A549 (cell line): Measurements from ENCODE around the gene MAP3K14. TPM values are rescaled to one million over a fixed set of nuclear protein-coding genes. Genes with fewer than 3 reads are reported as not detected.
"Not testable (repeated sequence)": the region's sequence is repeated elsewhere in the genome, so short reads cannot be mapped to it uniquely, and the experiment has no call there.

Experiments used
- ATAC-seq, 2 experiments: fragments of 200-7000 bp in 1 of 2; fragments of >200 bp in 1 of 2; cut with Nextera tagmentation in 1 of 2; cut with Tn5 transposase in 1 of 2; 3 replicates each; pipeline versions ENCODE4 v1.8.0 to v1.9.1; 2018 to 2020; ENCODE audit warnings: mild to moderate bottlenecking in 1 of 2, moderate library complexity in 1 of 2
- CTCF ChIA-PET: fragments of 300-600 bp; sonication (Branson Sonifier 250); formaldehyde crosslinking; extraction: SDS; loops from one replicate; lab custom pipeline; 2021; ENCODE audit warnings: antibody characterized with exemption, inconsistent platforms; lab: Yijun Ruan, JAX
- POLR2A ChIA-PET: fragments of 350-600 bp; formaldehyde crosslinking; extraction: SDS; loops from one replicate; lab custom pipeline; 2021; ENCODE audit warnings: antibody characterized with exemption, inconsistent platforms; lab: Yijun Ruan, JAX
- DNase-seq, 2 experiments: peaks; one replicate each; pipeline versions ENCODE4 v3.0.0 to v3.0.0-alpha.2; 2011 to 2016; ENCODE audit warnings: low read depth in 1 of 2, low spot score in 1 of 2
- FAIRE-seq: peaks from 2 replicates; lab custom pipeline; 2011; peaks lifted over from hg19 to GRCh38; lab: Jason Lieb, UNC
- H3K27ac ChIP-seq, 2 experiments: fragments of >200 bp; sonication (Bioruptor Twin); formaldehyde crosslinking; 3 replicates each; pipeline ENCODE4 v1.5.1; 2016 to 2017
- H3K4me1 ChIP-seq: fragments of >200 bp; sonication (Bioruptor Twin); formaldehyde crosslinking; 3 replicates; pipeline ENCODE4 v1.6.1; 2016
- H3K4me2 ChIP-seq: fragments of >200 bp; sonication (Bioruptor Twin); formaldehyde crosslinking; 3 replicates; pipeline ENCODE4 v1.6.1; 2016
- H3K4me3 ChIP-seq: fragments of >200 bp; sonication (Bioruptor Twin); formaldehyde crosslinking; 3 replicates; pipeline ENCODE4 v1.5.1; 2016
- H3K9me3 ChIP-seq: fragments of >200 bp; sonication (Bioruptor Twin); formaldehyde crosslinking; 3 replicates; pipeline ENCODE4 v1.6.1; 2016
- BCL3 ChIP-seq: fragments of >200 bp; sonication (Bioruptor Twin); formaldehyde crosslinking; IDR thresholded peaks from 3 replicates; pipeline ENCODE4 v1.6.1; 2016
- CHD4 ChIP-seq: fragments of 200-600 bp; sonication (generic); IDR thresholded peaks from 2 replicates; pipeline ENCODE4 v1.6.1; 2016; ENCODE audit warnings: antibody characterized with exemption, mild to moderate bottlenecking, borderline replicate concordance
- ELK1 ChIP-seq: fragments of 150-350 bp; IDR thresholded peaks from 2 replicates; pipeline ENCODE4 v1.6.1; 2014; ENCODE audit warnings: low read depth, mild to moderate bottlenecking, low read length
- HDAC2 ChIP-seq: fragments of 200-600 bp; sonication (generic); IDR thresholded peaks from 2 replicates; pipeline ENCODE4 v1.6.1; 2016
- KDM1A ChIP-seq: fragments of 200-600 bp; sonication (generic); IDR thresholded peaks from 2 replicates; pipeline ENCODE4 v1.6.1; 2016; ENCODE audit warnings: low read depth, mild to moderate bottlenecking
- KDM5A ChIP-seq: fragments of 200-600 bp; sonication (generic); IDR thresholded peaks from 2 replicates; pipeline ENCODE4 v1.6.1; 2016; ENCODE audit warnings: antibody characterized with exemption, mild to moderate bottlenecking
- MAX ChIP-seq: IDR thresholded peaks from 2 replicates; pipeline ENCODE4 v1.6.1; 2012
- POLR2A ChIP-seq: IDR thresholded peaks from 2 replicates; pipeline ENCODE4 v1.6.1; 2012; ENCODE audit warnings: mild to moderate bottlenecking, low read length
- ZC3H11A ChIP-seq: fragments of 450-650 bp; IDR thresholded peaks from 2 replicates; pipeline ENCODE4 v1.6.1; 2014; ENCODE audit warnings: antibody characterized with exemption, mild to moderate bottlenecking
- WGBS: methylation state at CpG from one replicate; pipeline ENCODE4 v1.1.6; 2017; ENCODE audit errors: missing lambda C conversion rate; 5-methylcytosine and 5-hydroxymethylcytosine counted together
- polyA plus RNA-seq, 4 experiments: library from polyadenylated mRNA; depleted of rRNA in 3 of 4; stranded (reverse); fragments of >200 nt; fragmentation: RNase III in 1 of 4; extraction: RNeasy Plus Mini Kit Qiagen cat#74134 plus additional on column Dnase treatment in 1 of 4; gene quantifications; 2 replicates in 3 of 4; 3 replicates in 1 of 4; pipeline ENCODE4 v1.2.3, GENCODE V29; 2011 to 2017
- TF ChIP-seq, protein P1 (sequence below): IDR thresholded peaks from 2 replicates; pipeline ENCODE4 v1.6.1; 2012; ENCODE audit warnings: low read depth, borderline replicate concordance
- TF ChIP-seq, protein P2 (sequence below): fragments of 450-650 bp; IDR thresholded peaks from 2 replicates; pipeline ENCODE4 v1.6.1; 2014; ENCODE audit warnings: antibody characterized with exemption
- TF ChIP-seq, protein P3 (sequence below): fragments of 250-450 bp; sonication (Bioruptor Pico); IDR thresholded peaks from 2 replicates; pipeline ENCODE4 v1.5.0; 2020; ENCODE audit warnings: low read depth, mild to moderate bottlenecking, moderate library complexity

Gene MAP3K14
- polyA plus RNA-seq, 2 of the 4 experiments (the other 2 are of a cell fraction): 9.1 to 34.5 TPM

GRCh38 chr17:45345246-45345553 is 28.4 kb upstream of the MAP3K14 start:
- Histone ChIP-seq H3K4me1 (peaks cover 32% of the 10 kb centered on the region), H3K27ac (peak overlapping the region in 1 of 2 experiments; percentile 51; a peak in 3 of 6 replicates), H3K4me2 (0 out of 3 replicates have a peak overlapping the region, but pooled peaks have one; percentile 2)
- no peak for DNase-seq
- ChIA-PET CTCF (interaction anchor here (0.8 to 3.1 kb wide), 6 partner anchors 9 to 126 kb away, joined by 3 to 14 read pairs (median 6); partner anchors contain the start of gene MAP3K14), POLR2A (interaction anchor here (0.9 to 1.1 kb wide), 2 partner anchors 27 to 28 kb away, joined by 3 to 4 read pairs; partner anchors contain the start of gene MAP3K14)
- no peak for FAIRE-seq
- no peak for ATAC-seq
- WGBS: 66% methylated on average over 3 of the region's 3 CpGs
- TF ChIP-seq KDM1A (no peak), MAX (0 out of 2 replicates have a peak, but pooled peaks have one; percentile 7)
- TF ChIP-seq, all 56 proteins: peak for 1
- no peaks in the 10 kb centered on the region for H3K9me3 ChIP-seq
- no peak overlapping the region for H3K4me3 ChIP-seq

DNA sequence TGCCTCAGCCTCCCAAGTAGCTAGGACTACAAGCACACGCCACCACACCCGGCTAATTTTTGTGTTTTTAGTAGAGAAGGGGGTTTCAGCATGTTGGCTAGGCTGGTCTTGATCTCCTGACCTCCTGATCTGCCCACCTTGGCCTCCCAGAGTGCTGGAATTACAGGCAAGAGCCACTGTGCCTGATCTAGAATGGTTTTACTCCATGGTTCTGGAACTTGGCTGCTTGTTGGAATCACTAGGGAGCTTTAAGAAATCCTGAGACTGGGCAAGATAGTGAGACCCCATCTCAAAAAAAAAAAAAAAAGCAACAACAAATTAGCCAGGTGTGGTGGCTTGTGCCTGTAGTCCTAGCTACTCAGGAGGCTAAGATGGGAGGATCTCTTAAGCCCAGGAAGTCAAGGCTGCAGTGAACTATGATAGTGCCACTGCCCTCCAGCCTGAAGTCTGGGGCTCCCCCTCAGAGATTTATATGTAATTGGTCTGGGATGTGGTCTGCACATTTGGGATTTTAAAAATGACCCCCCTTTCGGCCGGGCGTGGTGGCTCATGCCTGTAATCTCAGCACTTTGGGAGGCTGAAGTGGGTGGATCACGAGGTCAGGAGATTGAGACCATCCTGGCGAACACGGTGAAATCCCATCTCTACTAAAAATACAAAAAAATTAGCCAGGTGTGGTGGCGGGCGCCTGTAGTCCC is 27.3 kb upstream of the MAP3K14 start:
- H3K9me3 ChIP-seq, DNase-seq, POLR2A ChIA-PET, ATAC-seq, H3K27ac ChIP-seq, H3K4me2 ChIP-seq, H3K4me3 ChIP-seq, FAIRE-seq: not testable (repeated sequence)
- CTCF ChIA-PET: interaction anchor here (0.7 to 3.1 kb wide), 4 partner anchors 8 to 82 kb away, joined by 3 to 14 read pairs (median 4); no protein-coding TSS in a partner anchor
- TF ChIP-seq KDM1A: 0 out of 2 replicates have a peak, but pooled peaks have one; percentile 50
- H3K4me1 ChIP-seq: peaks cover 39% of the 10 kb centered on the region
- 93% methylated on average over 10 of the region's 10 CpGs for WGBS

GRCh38 chr17:45342871-45343526 is 26.2 kb upstream of the MAP3K14 start:
- ATAC-seq (no peak), FAIRE-seq (no peak), DNase-seq (no peak)
- Histone ChIP-seq H3K9me3 (no peaks in the 10 kb centered on the region), H3K4me1 (peaks cover 39% of the 10 kb centered on the region), H3K4me3 (no peak overlapping the region), H3K4me2 (peak overlapping the region; percentile 89), H3K27ac (peak overlapping the region; percentile 89 to 91; a peak in 4 of 6 replicates)
- CTCF ChIA-PET: interaction anchor here (0.8 to 2.0 kb wide), 8 partner anchors 13 to 83 kb away, joined by 3 to 8 read pairs (median 3); no protein-coding TSS in a partner anchor
- WGBS: 94% methylated on average over 4 of the region's 4 CpGs
- TF ChIP-seq, protein P1, sequence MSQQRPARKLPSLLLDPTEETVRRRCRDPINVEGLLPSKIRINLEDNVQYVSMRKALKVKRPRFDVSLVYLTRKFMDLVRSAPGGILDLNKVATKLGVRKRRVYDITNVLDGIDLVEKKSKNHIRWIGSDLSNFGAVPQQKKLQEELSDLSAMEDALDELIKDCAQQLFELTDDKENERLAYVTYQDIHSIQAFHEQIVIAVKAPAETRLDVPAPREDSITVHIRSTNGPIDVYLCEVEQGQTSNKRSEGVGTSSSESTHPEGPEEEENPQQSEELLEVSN: no peak
- peak; percentile 62; the same call in 1 of the 2 replicates for TF ChIP-seq KDM1A
- no peak for TF ChIP-seq HDAC2
- TF ChIP-seq, protein P2, sequence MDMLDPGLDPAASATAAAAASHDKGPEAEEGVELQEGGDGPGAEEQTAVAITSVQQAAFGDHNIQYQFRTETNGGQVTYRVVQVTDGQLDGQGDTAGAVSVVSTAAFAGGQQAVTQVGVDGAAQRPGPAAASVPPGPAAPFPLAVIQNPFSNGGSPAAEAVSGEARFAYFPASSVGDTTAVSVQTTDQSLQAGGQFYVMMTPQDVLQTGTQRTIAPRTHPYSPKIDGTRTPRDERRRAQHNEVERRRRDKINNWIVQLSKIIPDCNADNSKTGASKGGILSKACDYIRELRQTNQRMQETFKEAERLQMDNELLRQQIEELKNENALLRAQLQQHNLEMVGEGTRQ: no peak
- TF ChIP-seq ELK1: no peak
- no peak for TF ChIP-seq MAX
- TF ChIP-seq CHD4: no peak
- TF ChIP-seq ZC3H11A: no peak
- TF ChIP-seq KDM5A: no peak
- POLR2A ChIA-PET: interaction anchor here (2.1 kb wide), 1 partner anchor 29 kb away, joined by 7 read pairs; no protein-coding TSS in a partner anchor

DNA sequence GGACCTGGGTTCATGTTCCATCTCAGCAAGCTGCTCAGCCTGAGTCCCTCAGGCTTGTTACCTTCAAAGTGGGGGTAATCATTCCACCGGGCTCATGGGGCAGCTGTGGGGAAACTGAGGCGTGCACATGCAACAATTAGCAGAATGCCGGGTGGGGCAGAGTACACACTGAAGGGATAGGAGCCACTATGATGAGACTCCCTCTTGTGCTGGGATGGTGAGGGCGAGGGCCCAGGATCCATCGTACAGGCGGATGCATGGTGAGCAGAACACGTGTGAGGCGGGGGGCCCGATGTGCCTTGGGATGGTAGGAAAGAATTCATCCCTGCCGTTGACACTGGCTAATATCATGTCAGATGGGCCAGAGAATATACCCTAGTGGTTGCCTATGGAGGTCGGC is 25.5 kb upstream of the MAP3K14 start:
- H3K4me3 ChIP-seq: peak overlapping the region; percentile 37
- peak overlapping the region; percentile 89 to 91 for H3K27ac ChIP-seq
- 82% methylated on average over 11 of the region's 11 CpGs for WGBS
- no peak for FAIRE-seq
- ChIA-PET POLR2A (interaction anchor here (0.9 to 2.1 kb wide), 4 partner anchors 12 to 29 kb away, joined by 4 to 10 read pairs (median 8); partner anchors contain the start of gene MAP3K14), CTCF (interaction anchor here (1.1 to 2.6 kb wide), 8 partner anchors 9 to 43 kb away, joined by 3 to 15 read pairs (median 6); partner anchors contain the start of gene MAP3K14)
- TF ChIP-seq BCL3: no peak
- peak; percentile 23 for TF ChIP-seq POLR2A
- TF ChIP-seq, protein P3, sequence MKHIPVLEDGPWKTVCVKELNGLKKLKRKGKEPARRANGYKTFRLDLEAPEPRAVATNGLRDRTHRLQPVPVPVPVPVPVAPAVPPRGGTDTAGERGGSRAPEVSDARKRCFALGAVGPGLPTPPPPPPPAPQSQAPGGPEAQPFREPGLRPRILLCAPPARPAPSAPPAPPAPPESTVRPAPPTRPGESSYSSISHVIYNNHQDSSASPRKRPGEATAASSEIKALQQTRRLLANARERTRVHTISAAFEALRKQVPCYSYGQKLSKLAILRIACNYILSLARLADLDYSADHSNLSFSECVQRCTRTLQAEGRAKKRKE (CRISPR knock-in tag): no peak
- peak in 1 of 2 experiments; percentile 5; a peak in 3 of 6 replicates for ATAC-seq
- peaks cover 39% of the 10 kb centered on the region for H3K4me1 ChIP-seq
- H3K4me2 ChIP-seq: peak overlapping the region; percentile 89
- no peaks in the 10 kb centered on the region for H3K9me3 ChIP-seq
- no peak for DNase-seq
